ENCODE measurements around the gene TP53I13. TPM values are rescaled to one million over a fixed set of nuclear protein-coding genes. Genes with fewer than 3 reads are reported as not detected.
"Not testable (repeated sequence)": the region's sequence is repeated elsewhere in the genome, so short reads cannot be mapped to it uniquely, and the experiment has no call there.

Gene TP53I13
- total and polyA plus RNA-seq, 10 donors = 39.5 to 209 (median 72.0) TPM

DNA sequence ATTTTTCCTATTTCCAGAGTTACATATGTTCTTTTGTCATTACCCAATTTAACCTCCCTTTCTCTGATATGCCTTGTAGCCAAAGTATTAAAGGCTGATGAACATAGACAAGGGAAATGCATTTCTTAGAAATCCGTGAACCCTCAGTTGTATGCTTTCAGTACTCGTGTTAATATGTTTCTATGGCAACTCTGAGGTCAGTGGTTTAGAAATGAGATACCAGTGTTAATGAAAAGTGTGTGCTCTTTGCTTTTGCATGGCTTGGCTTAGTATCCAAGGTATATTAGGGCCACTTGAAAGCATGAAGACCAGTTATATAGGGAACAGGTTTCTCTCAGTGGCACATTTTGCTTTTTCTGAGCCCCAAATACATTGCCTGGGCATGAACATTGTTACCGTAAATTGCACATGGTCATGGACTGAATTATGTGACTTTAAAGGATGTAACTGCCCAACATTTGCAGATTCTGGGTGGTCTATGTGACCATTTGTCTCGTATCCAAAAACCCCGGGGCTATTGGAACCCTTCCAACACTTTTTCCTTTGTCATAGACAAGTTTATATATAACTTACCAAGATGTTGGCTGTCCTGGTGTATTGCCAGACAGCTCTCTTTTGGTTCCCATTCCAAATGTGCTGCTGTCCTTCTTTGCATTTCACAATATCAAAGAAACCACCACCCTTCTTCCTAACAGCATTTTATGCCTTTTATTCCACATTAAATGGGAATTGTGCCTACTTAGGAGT lies 19.2 kb upstream of the TP53I13 start:
- peaks cover 0 to 10% (median 2%) of the 10 kb centered on the region in 6 donors for H3K36me3 ChIP-seq
- no peak overlapping the region for H3K4me3 ChIP-seq
- no peaks in the 10 kb centered on the region for H3K9me3 ChIP-seq
- TF ChIP-seq POLR2AphosphoS5 (IDR thresholded peaks at IDR 0.05) (no peak), POLR2A (IDR thresholded peaks at IDR 0.05) (no peak)
- TF ChIP-seq, protein P1, sequence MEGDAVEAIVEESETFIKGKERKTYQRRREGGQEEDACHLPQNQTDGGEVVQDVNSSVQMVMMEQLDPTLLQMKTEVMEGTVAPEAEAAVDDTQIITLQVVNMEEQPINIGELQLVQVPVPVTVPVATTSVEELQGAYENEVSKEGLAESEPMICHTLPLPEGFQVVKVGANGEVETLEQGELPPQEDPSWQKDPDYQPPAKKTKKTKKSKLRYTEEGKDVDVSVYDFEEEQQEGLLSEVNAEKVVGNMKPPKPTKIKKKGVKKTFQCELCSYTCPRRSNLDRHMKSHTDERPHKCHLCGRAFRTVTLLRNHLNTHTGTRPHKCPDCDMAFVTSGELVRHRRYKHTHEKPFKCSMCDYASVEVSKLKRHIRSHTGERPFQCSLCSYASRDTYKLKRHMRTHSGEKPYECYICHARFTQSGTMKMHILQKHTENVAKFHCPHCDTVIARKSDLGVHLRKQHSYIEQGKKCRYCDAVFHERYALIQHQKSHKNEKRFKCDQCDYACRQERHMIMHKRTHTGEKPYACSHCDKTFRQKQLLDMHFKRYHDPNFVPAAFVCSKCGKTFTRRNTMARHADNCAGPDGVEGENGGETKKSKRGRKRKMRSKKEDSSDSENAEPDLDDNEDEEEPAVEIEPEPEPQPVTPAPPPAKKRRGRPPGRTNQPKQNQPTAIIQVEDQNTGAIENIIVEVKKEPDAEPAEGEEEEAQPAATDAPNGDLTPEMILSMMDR (IDR thresholded peaks at IDR 0.05 in 8 of 11, conservative IDR thresholded peaks at IDR 0.05 in 3 of 11) = no peak
- intact Hi-C loops (cut with DNase I; ENCODE audit: low total_unique reads) = no loop called here
- 29 to 55% (median 47%) methylated on average over 5 of the region's 5 CpGs for WGBS, 5 donors
- peaks cover 0 to 13% (median 2%) of the 10 kb centered on the region in 6 donors for H3K4me1 ChIP-seq
- no peaks in the 10 kb centered on the region for H3K27me3 ChIP-seq (replicated peaks in 1 of 7)
- no peak overlapping the region for H3K27ac ChIP-seq
- no peak for DNase-seq

DNA sequence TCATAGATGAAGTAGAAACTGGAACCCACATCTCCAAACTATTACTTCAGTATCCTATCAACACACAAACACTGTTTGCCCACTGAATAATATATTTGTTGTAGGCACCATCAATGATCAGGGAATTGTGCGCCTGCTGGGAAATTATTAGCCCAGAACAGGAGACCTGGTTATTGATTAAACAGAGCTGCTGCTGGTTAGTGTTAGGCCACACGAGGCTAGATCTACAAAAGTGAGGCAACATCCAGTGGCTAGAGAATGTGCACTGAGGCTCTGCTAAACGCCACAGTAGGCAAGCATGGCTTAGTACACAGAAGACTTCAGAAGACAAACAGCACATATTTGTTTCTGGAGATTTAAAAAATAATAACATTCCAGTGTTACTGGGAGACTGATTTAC lies 12.7 kb upstream of the TP53I13 start:
- H3K27me3 ChIP-seq (replicated peaks in 1 of 7) = no peaks in the 10 kb centered on the region
- H3K9me3 ChIP-seq = no peaks in the 10 kb centered on the region
- peaks cover 0 to 42% (median 22%) of the 10 kb centered on the region in 6 donors for H3K4me1 ChIP-seq
- H3K27ac ChIP-seq = no peak overlapping the region
- WGBS, 5 donors = 80 to 96% (median 88%) methylated on average over 3 of the region's 3 CpGs
- H3K4me3 ChIP-seq = no peak overlapping the region
- intact Hi-C loops (cut with DNase I; ENCODE audit: low total_unique reads) = no loop called here
- H3K36me3 ChIP-seq = no peaks in the 10 kb centered on the region
- DNase-seq = no peak
- TF ChIP-seq POLR2A (IDR thresholded peaks at IDR 0.05) (no peak), POLR2AphosphoS5 (IDR thresholded peaks at IDR 0.05) (no peak)
- TF ChIP-seq, protein P1 (IDR thresholded peaks at IDR 0.05 in 8 of 11, conservative IDR thresholded peaks at IDR 0.05 in 3 of 11) = no peak

DNA sequence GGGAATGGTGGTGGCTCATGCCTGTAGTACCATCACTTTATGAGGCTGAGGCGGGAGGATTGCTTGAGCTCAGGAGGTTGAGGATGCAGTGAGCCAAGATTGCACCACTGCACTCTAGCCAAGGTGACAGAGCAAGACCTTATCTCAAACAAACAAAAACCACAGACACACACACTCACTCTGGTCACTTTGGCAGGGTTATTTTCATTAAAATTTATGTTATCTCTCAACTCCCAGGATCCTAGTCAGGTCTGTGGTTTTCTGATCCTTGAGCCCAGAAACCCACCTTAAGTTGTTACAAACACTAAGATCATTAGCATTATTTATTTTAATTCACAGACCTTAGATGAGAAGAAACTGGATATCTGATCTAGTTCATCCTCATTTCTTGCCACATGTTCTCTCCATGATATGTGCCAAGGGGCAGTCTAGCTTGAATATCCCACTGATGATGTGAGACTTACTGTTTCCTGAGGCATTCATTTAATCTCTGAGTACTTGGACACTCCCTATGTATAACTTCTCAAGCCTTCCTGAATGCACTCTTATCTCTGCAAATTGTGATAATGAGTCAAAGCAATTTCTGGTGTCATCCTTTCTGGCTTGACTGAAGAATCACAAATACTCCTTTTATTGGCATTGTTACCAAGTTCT lies 11.3 kb upstream of the TP53I13 start:
- Histone ChIP-seq H3K36me3 (peaks cover 0 to 5% (median 0%) of the 10 kb centered on the region in 6 donors), H3K4me3 (no peak overlapping the region), H3K27me3 (replicated peaks in 1 of 7) (no peaks in the 10 kb centered on the region), H3K4me1 (peaks cover 9 to 56% (median 36%) of the 10 kb centered on the region in 6 donors), H3K27ac (peak overlapping the region in 2 of 8 donors; percentile 19 to 39), H3K9me3 (no peaks in the 10 kb centered on the region)
- 55 to 100% (median 79%) methylated on average over 1 of the region's 1 CpG for WGBS, 5 donors
- intact Hi-C loops (cut with DNase I; ENCODE audit: low total_unique reads) = no loop called here
- TF ChIP-seq POLR2AphosphoS5 (IDR thresholded peaks at IDR 0.05) (no peak), POLR2A (IDR thresholded peaks at IDR 0.05) (no peak)
- TF ChIP-seq, protein P1 (IDR thresholded peaks at IDR 0.05 in 8 of 11, conservative IDR thresholded peaks at IDR 0.05 in 3 of 11) = no peak
- no peak for DNase-seq

DNA sequence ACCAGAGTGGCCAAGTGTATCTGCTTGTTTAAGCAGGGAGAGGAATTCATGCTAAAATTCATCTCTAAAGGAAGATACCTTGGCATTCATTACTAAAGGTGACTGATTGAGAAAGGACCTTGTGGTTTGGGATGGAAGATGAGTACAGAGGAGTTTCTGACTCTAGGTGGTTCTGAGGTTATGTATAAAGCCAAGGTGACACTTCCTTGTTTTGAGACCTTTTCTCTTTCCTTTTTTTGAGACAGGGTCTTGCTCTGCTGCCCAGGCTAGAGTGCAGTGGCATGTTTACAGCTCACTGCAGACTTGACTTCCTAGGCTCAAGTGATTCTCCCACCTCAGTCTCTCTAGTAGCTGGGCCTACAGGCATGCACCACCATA lies 10.8 kb upstream of the TP53I13 start:
- H3K27ac ChIP-seq = peak overlapping the region in 3 of 8 donors; percentile 5 to 39 (median 19)
- no peak overlapping the region for H3K4me3 ChIP-seq
- intact Hi-C loops (cut with DNase I; ENCODE audit: low total_unique reads) = no loop called here
- H3K4me1 ChIP-seq = peaks cover 14 to 61% (median 41%) of the 10 kb centered on the region in 6 donors
- no peaks in the 10 kb centered on the region for H3K9me3 ChIP-seq
- DNase-seq = no peak
- TF ChIP-seq POLR2AphosphoS5 (IDR thresholded peaks at IDR 0.05) = peak in 1 of 3 donors; percentile 26
- TF ChIP-seq, protein P1 (IDR thresholded peaks at IDR 0.05 in 8 of 11, conservative IDR thresholded peaks at IDR 0.05 in 3 of 11) = no peak
- H3K27me3 ChIP-seq (replicated peaks in 1 of 7) = no peaks in the 10 kb centered on the region
- peaks cover 0 to 10% (median 0%) of the 10 kb centered on the region in 6 donors for H3K36me3 ChIP-seq

DNA sequence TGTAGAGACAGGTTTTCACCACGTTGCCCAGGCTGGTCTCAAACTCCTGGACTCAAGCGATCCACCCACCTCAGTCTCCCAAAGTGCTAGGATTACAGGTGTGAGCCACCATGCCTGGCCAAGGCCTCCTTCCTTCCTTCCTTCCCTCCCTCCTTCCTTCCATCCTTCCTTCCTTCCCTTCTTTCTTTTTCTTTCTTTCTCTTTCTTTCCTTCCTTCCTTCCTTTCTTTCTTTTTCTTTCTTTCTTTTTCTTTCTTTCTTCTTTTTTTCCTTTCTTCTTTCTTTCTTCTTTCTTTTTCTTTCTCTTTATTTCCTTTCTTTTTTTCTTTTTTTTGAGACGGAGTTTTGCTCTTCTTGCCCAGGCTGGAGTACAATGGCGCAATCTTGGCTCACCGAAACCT lies 10.4 kb upstream of the TP53I13 start:
- H3K9me3 ChIP-seq; H3K27me3 ChIP-seq (replicated peaks in 1 of 7); H3K4me3 ChIP-seq; intact Hi-C loops (cut with DNase I; ENCODE audit: low total_unique reads): not testable (repeated sequence)
- Histone ChIP-seq H3K27ac (peak overlapping the region in 2 of 8 donors; percentile 19 to 39), H3K4me1 (peaks cover 18 to 65% (median 45%) of the 10 kb centered on the region in 6 donors), H3K36me3 (peaks cover 0 to 13% (median 0%) of the 10 kb centered on the region in 6 donors)
- WGBS, 5 donors = 88 to 94% (median 89%) methylated on average over 5 of the region's 5 CpGs
- DNase-seq = peak; percentile 16

Measured in spleen (tissue), 11 donors.